HG03442 (cell line): ENCODE data around the gene RNF133.
"Not testable (repeated sequence)": the region's sequence is repeated elsewhere in the genome, so short reads cannot be mapped to it uniquely, and the experiment has no call there.

Experiments used
- ATAC-seq: cut with Tn5 transposase; IDR thresholded peaks from one replicate; pipeline ENCODE4 v1.9.1; 2021; ENCODE audit warnings: mild to moderate bottlenecking, moderate library complexity; ENCODE audit not compliant: unreplicated experiment

Gene RNF133

DNA sequence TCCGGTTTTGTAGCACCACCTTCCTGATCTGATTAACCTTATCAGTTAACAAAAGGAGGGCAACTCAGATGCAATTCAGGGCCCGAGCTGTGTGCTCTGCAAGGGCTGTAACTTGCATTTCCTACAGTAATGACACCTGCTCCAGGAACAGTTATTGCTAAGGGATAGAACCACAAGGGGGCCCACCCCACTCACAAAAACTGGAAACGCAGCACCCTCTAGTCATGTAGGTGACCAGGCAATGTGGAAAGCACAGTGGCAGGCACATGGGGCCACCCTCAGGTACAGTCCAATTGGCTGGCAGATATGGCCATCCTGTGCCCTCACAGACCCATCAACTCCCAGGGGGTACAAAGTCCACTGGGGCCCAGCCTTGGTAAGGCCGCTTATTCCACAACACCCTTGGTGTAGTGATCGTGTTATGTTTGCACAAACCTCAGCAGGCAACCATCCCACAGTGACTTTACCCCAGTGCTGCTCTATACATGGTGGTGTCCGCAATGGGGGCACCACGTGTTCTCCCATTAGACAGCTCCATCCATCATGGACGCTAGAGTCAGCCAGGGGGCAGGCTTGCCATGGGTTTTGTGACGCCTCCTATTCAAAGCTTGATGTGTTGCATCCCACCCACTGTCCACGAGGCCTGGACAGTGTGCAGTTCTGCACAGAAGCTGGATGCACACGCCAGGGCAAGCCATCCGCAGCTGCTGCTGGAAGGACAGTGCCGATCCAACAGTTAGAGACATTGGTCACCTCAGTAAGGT, 9.4 kb downstream of the RNF133 start:
- no peak for ATAC-seq

DNA sequence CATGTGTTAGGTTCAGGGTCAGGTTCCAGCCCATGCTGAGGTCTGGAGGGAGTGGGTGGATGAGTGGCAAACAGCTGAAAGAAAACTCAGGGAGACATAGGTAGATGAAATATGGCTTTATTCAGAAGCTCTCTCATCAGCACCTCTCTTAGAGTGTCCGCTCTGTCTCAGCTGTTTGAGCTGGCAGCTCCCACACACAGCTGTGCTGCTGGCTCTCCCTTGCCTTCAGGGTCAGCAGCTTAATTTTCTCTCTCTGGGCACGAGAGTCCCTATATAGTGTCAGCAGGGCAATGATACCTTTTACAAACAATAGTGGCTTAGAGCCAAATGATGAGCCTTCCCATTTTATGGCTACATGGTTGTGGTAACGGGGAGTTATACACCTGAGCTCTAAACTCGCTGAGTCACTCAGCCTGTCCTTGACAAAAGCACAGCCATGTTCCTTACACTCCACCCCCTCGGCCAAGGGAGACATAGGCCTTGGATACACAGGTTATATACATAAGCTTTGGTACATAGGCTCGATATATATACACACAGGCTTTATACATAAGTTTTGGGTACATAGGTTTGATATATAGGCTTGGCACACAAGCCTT, 10.4 kb downstream of the RNF133 start:
- no peak for ATAC-seq

DNA sequence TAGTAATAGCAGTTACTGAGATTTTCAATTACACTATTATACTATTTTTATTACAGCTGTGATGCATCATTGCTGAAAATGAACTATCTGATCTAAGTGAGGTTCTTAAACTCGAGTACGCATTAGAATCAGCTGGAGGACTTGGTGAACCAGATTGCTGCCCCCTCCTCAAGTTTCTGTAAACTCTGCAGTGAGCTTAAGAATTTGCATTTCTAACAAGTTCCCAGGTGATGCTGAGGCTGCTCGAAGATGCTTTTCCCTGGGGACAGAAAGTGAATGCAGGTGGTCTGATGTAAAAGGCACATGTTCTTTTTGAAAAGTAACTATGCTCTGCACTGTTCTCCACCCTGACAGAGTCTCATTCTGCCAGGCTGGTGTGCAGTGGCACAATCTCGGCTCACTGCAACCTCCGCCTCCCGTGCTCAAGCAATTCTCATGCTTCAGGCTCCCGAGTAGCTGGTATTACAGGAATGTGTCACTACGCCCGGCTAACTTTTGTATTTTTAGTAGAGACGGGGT, 12.5 kb downstream of the RNF133 start:
- no peak for ATAC-seq

DNA sequence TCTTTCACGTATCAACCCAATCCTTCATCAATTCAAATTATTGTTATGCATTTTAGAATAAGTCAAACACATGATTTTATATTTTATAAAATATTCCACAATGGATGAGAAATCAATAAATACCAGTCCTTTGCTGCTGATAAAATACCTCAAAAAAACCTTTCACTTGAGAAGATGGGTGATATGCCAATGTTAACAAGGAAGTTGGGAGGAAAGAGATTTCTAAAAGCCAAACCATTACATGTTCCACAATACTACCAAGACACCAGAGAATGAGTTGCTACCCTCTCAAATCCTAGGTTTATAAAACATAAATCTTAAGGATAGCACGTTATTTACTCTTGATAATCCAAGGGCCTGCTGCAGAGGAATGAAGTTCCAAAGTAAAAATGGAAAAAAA, 14.4 kb downstream of the RNF133 start:
- ATAC-seq = no peak

DNA sequence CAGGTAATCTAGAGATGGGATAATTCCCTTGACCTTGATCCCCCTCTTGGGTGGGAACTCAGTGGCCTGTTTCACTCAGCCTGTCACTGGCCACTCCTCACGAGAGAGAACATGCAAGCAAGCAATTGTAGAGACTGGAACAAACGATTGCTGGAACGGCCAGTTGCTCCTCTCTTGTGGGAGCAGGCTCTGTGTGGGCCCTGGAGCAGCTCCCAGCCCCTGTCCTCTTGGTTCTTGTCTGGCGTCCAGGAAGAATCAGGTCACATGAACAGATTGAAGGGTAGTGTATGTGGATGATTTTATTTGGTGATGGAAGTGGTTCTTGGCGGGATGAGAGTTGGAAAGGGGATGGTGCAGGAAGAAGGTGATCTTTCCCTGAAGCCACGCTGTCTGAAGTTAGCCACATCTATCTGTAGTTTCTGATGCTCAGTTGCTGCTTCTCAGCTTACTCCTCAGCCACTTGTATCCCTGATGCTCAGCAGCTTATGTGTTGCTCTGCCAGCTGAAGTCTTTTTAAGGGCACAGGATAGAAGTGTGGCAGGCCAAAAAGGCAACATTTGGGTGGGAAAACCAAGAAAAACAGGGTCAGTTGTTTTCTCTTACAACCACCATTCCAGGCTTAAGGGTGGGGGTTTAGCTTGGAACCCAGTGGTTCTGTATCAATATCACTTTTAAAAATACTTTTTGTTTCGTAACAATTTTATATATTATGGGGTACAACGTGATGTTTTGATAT, 15.9 kb downstream of the RNF133 start:
- ATAC-seq = no peak

DNA sequence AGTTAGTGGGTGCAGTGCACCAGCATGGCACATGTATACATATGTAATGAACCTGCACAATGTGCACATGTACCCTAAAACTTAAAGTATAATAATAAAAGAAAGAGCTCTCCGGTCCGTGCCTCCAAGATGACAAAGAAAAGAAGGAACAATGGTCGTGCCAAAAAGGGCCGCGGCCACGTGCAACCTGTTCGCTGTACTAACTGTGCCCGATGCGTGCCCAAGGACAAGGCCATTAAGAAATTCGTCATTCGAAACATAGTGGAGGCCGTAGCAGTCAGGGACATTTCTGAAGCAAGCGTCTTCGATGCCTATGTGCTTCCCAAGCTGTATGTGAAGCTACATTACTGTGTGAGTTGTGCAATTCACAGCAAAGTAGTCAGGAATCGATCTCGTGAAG, 17.7 kb downstream of the RNF133 start:
- ATAC-seq = not testable (repeated sequence)

DNA sequence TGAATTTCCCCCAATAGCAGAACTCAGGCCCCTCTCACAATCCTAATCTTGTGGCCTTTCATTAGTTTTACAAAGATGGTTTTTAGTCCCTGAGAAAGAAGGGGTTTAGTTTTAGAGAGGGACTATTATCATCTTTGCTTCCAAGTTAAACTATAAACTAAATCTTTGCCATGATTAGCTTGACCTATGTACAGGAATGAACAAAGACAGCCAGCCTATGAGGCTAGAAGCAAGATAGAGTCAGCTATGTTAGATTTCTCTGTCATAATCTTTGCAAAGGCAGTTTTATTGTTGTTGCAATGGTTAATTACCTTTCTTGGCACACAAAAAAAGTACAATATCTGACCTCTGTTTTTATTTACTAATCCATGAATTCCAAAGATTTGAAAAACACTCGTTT, 19.1 kb downstream of the RNF133 start:
- ATAC-seq = no peak

DNA sequence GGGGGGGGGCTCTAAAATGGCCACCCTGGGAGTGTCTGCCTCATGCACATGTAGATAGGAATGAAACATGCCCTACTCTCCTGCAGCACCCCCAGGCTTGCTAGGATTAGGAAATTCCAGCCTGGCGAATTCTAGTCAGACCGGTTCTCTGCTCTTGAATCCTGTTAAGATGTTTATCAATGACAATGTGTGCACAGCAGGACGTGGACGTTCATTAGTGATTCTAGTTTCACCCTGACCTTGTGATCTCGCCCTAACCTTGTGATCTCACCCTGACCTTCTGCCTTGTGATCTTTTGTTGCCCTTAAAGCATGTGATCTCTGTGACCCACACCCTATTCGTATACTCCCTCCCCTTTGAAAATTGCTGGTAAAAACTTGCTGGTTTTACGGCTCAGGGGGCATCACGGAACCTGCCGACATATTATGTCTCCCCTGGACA, 19.6 kb downstream of the RNF133 start:
- ATAC-seq = not testable (repeated sequence)

DNA sequence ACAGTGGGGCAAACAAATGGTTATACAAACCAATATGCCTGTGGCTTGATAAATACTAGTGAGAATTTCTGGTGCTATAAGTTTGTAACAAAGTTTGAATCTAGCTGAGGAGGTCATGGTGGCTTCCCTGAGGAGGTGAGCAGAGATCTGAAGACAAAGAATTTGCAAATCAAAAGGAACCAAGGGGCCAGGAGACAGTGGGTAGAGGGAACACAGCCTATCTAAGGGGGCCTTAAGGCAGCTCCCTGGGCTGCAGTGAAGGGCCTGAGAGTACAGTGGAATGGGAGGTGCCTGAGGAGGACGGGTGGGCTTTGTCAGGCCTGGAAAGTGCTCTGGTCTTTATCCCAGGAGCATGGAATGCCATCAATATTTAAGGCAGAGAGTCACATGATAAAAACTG, 21.8 kb downstream of the RNF133 start:
- no peak for ATAC-seq

DNA sequence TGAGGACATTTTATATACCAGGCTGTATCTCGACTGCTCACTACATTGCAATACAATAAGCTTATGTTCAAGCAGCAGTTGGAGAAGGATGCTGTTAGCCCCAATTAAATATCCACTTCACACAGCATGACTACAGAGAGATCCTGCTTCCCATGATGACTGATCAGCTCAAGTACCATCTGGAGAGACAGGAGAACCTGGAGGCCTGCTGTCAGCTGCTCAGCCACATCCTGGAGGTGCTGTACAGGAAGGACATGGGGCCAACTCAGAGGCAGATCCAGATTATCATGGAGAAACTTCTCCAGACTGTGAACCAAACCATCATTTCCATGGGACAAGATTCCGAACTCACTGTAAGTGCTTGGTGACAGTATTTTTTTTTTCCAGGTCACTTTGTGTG, 22.5 kb downstream of the RNF133 start:
- no peak for ATAC-seq

DNA sequence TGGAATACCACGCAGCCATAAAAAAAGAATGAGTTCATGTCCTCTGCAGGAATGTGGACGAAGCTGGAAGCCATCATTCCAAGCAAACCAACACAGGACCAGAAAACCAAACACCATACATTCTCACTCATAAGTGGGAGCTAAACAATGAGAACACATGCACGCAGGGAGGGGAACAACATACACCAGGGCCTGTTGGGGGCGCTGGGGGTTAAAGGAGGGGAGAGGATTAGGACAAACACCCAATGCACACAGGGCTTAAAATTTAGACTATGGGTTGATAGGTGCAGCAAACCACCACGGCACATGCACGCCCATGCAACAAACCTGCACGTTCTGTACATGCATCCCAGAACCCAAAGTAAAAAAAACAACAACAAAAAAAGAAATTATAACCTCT, 23.3 kb downstream of the RNF133 start:
- ATAC-seq = no peak

DNA sequence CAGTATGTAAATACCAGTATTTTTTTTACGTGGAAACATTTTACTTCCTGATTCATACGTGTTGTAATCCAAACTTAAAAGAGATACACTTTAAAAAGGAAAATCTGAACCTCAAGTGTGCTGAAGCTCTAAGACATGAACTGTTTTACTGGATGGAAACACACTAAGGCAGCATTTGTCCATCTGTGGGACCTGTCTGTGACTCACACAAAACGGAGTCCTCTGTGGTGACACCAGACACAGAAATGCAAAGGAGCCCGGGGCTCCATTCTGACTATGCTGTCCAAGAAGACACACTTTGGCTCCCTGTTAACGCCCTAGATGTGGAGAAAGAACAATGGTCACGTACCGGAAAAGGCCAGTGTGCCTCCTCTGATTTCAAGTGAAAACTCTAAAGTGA, 23.9 kb downstream of the RNF133 start:
- ATAC-seq = no peak

DNA sequence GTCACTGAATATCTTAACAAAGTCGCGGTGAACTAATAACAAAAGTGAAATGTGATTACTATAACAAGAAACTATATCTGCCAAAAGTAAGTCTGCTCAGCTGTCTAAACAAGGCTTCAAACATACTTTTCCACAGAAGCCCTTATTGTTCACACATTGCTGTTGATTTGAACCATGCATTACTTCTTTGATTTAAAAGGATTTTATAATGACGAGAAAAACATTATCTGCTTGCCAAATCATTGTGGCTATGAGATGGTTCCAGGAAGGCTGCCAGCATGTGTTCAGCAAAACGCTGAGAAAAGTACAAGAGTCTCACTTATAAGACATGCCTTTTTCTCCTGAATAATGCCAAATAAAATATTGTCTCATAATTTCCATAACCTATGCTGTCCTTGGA, 24.4 kb downstream of the RNF133 start:
- ATAC-seq = no peak

DNA sequence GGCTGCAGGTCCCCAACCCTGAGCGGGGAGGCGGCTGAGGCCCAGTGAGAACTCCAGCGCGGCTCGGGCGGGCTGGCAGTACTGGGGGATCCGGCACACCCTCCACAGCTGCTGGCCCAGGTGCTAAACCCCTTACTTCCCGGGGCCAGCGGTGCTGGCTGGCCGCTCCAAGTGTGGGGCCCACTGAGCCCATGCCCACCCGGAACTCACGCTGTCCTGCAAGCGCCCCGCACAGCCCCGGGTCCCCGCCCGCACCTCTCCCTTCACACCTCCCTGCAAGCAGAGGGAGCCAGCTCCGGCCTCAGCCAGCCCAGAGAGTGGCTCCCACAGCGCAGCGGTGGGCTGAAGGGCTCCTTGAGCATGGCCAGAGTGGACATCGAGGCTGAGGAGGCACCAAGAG, 25.0 kb downstream of the RNF133 start:
- no peak for ATAC-seq

DNA sequence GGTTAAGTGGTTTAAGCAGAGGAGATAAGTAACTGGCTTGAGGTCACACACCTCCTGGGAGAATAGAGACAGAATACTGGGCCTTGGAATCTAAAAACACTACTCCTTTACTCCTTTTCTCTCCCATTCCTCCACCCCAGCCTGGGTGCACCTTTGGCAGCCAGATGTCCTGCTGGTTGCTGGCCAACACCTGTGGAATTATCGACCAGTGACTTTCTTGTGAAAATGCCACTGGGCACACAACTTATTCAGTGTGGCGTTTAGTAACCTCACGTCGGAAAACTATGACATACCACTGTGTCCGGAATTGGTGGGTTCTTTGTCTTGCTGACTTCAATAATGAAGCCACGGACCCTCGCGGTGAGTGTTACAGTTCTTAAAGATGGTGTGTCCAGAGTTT, 26.4 kb downstream of the RNF133 start:
- ATAC-seq = no peak

DNA sequence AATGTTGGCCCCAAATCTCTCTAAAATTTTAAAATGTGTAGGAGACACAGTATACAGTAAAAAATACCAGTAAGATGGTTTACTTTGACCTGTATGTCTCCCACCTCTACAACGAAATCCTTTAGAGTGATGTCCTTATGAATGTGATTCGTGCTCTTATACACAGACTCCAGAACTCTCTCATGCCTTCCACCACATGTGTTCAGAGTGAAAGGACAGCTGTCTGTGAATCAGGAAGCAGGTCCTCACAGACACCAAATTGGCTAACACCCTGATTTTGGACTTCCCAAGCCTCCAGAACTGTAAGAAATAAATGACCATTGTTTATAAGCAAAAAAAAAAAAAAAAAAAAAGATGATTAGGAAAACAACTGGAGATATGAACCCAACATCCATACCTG, 35.2 kb downstream of the RNF133 start:
- no peak for ATAC-seq

DNA sequence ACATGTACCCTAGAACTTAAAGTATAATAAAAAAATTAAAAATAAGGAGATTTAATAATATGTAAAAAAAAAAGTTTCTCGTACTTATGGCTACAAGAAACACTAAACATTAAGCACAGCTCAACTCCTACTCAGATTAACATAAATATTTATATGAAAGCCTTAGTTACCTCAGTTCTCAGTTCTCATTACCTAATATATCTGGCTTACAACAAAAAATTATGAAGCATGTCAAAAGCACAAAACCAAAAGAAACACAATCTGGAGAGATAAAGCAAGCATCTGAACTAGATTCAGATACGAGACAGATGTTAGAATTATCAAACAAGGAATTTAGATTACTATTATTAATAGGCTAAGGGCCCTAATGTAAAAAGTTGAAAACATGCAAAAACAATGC, 40.1 kb downstream of the RNF133 start:
- ATAC-seq = no peak

DNA sequence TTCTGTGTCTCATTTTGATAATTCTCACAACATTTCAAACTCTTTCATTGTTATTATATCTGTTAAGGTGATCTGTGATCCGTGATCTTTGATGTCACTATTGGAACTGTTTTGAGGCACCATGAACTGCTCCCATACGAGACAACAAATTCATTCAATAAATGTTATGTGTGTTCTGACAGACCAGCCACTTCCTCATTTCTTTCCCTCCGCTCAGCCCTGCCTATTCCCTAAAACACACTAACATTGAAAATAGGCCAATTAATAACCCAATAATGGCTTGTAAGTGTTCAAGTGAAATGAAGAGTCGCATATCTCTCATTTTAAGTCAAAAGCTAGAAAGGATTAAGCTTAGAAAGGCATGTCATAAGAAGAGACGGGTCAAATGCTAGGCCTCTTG, 45.2 kb downstream of the RNF133 start:
- ATAC-seq = no peak

DNA sequence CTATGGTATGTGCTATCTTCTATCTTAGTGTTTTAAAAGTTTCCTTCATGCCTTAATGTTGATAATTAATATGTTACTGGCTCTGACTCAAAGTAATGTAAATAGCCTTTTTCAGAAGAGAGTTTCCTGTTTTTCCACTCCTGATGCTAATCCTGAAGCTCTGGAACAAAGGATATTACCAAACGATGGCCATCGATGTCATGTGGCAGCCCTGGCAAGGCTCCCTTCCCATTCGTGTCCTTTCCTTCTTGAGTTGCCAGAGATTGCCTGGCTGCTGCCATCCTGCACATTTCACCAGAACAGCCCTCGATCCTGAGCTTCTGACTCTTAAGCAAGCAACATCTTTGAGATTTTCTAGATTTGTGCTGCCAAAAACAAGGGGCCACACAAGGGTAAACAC, 46.0 kb downstream of the RNF133 start:
- ATAC-seq = no peak

DNA sequence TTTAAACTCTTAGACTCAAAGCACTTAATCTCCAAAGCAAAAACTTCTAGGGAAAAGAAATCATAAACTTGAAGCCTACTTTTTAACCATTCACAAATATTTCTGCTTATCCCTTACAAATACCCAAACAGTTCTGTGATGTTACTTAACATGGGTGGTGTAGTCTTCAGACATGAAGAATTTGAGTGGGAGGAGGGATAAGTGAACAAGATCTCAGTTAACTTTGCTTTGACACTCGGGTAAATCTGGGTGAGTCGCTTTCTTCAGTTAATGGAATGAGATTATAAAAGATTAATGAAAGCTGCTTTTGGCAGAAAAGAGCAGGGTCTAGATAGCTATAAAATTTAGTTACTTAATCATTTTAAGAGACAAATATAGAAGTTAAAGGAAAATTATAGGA, 47.5 kb downstream of the RNF133 start:
- ATAC-seq = no peak
